DND-41 (cell line): ENCODE results near the gene IMPACT.

ENCODE experiments used
- EZH2 ChIP-seq: IDR thresholded peaks from 3 replicates; pipeline ENCODE4 v1.6.1; 2012; ENCODE audit warnings: borderline replicate concordance, low read depth, mild to moderate bottlenecking, moderate library complexity, low read length, inconsistent platforms; ENCODE audit not compliant: severe bottlenecking
- TF ChIP-seq, protein P1 (sequence below): IDR thresholded peaks from 2 replicates; pipeline ENCODE4 v1.5.1; 2012; ENCODE audit warnings: borderline replicate concordance, low read length, moderate library complexity, mild to moderate bottlenecking; ENCODE audit not compliant: poor library complexity, severe bottlenecking; ENCODE audit errors: extremely low read depth

DNA sequence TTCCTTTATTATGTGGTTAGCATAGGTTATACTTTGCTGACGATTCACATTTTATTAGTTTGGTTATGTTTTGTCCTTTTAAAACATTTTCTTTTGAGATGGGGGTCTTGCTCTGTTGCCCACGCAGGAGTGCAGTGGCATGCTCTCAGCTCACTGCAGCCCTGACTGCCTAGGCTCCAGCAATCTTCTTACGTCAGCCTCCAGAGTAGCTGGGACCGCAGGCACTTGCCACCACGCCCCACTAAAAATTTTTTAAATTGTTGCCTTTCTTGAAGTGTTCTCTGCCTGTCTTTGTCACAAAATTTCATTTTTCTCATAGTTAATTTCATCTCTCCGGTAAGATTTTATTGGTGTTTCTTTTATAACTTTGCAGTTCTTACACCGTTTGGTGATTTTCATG is 52.9 kb downstream of the IMPACT start:
- TF ChIP-seq, protein P1, sequence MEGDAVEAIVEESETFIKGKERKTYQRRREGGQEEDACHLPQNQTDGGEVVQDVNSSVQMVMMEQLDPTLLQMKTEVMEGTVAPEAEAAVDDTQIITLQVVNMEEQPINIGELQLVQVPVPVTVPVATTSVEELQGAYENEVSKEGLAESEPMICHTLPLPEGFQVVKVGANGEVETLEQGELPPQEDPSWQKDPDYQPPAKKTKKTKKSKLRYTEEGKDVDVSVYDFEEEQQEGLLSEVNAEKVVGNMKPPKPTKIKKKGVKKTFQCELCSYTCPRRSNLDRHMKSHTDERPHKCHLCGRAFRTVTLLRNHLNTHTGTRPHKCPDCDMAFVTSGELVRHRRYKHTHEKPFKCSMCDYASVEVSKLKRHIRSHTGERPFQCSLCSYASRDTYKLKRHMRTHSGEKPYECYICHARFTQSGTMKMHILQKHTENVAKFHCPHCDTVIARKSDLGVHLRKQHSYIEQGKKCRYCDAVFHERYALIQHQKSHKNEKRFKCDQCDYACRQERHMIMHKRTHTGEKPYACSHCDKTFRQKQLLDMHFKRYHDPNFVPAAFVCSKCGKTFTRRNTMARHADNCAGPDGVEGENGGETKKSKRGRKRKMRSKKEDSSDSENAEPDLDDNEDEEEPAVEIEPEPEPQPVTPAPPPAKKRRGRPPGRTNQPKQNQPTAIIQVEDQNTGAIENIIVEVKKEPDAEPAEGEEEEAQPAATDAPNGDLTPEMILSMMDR: no peak
- TF ChIP-seq EZH2: no peak
